Left ventricle myocardium inferior (tissue), 1 donor: ENCODE data around the gene CEP131. TPM values are rescaled to one million over a fixed set of nuclear protein-coding genes. Genes with fewer than 3 reads are reported as not detected.

Experiments
- DNase-seq: peaks from one replicate; pipeline ENCODE4 v3.0.0-alpha.2; 2020
- H3K27ac ChIP-seq: fragments of 200-600 bp; replicated peaks from 2 replicates; pipeline ENCODE4 v1.8.0; 2021
- H3K27me3 ChIP-seq: fragments of 200-600 bp; 2 replicates; pipeline ENCODE4 v1.8.0; 2021; ENCODE audit warnings: low read depth
- H3K36me3 ChIP-seq: fragments of 200-600 bp; 2 replicates; pipeline ENCODE4 v1.8.0; 2021
- H3K4me1 ChIP-seq: fragments of 200-600 bp; 2 replicates; pipeline ENCODE4 v1.8.0; 2021
- H3K4me3 ChIP-seq: fragments of 200-600 bp; 2 replicates; pipeline ENCODE4 v1.8.0; 2021; ENCODE audit warnings: mild to moderate bottlenecking, moderate library complexity
- H3K9me3 ChIP-seq: fragments of 200-600 bp; replicated peaks from 2 replicates; pipeline ENCODE4 v1.8.0; 2021
- intact Hi-C: fragments of 100-400 bp; cut with micrococcal nuclease; formaldehyde crosslinking; loops from one replicate; pipeline ENCODE4 v1.11.0; 2022
- total RNA-seq: library from RNA; stranded (reverse); fragmentation: NEBNext Ultra II Directional; extraction: Animal tissue kit (Norgen Biotek cat#: 25700); gene quantifications from one replicate; pipeline ENCODE4 v1.2.1, GENCODE V29; 2021
- TF ChIP-seq, protein P1 (sequence below): fragments of 200-600 bp; IDR thresholded peaks from 2 replicates; pipeline ENCODE4 v1.8.0; 2021; ENCODE audit warnings: antibody characterized with exemption, mild to moderate bottlenecking, borderline replicate concordance
- donor health status: DM: no; HTN: yes; CAD: no; lungs with severe emphysema.

The CEP131 gene
- total RNA-seq, 1 donor from 2014 or later = 7.6 TPM

DNA sequence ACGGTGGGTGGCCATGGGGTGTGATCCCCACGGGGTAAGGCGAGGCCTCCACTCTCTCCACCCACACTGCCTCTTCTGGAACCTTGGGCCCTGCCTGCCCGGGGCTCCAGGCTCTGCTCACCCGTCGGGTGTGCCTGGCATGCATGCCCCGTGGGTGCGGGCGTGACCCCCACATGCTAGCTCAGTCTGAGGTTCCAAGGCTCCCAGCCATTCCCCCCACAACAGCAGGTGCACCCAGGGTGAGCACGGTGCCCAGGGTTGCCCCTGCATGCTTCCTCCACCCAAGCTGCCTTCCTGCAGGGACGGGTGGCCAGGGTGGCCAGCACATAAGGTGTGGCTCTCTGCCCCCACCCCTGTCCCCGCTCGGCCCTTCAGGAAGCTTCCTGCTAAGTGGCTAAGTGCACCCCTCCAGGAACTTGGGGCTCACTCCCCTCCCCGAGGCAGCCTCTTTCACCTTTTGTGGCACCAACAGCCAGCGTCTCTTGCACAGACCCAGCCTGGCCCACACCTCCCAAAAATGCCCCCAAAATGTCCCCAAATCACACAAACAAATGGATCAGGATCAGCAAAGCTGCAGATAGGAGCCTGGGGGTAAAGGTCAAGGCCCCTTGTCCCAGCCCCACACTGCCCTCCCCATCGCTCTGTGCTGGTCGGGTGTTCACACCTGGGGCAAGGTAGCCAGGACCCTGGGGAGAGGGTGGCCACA is 78.9 kb downstream of the CEP131 start:
- H3K27me3 ChIP-seq = no peaks in the 10 kb centered on the region
- no peak overlapping the region for H3K27ac ChIP-seq
- intact Hi-C loops = no loop called here
- H3K4me3 ChIP-seq = no peak overlapping the region
- TF ChIP-seq, protein P1, sequence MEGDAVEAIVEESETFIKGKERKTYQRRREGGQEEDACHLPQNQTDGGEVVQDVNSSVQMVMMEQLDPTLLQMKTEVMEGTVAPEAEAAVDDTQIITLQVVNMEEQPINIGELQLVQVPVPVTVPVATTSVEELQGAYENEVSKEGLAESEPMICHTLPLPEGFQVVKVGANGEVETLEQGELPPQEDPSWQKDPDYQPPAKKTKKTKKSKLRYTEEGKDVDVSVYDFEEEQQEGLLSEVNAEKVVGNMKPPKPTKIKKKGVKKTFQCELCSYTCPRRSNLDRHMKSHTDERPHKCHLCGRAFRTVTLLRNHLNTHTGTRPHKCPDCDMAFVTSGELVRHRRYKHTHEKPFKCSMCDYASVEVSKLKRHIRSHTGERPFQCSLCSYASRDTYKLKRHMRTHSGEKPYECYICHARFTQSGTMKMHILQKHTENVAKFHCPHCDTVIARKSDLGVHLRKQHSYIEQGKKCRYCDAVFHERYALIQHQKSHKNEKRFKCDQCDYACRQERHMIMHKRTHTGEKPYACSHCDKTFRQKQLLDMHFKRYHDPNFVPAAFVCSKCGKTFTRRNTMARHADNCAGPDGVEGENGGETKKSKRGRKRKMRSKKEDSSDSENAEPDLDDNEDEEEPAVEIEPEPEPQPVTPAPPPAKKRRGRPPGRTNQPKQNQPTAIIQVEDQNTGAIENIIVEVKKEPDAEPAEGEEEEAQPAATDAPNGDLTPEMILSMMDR = no peak
- DNase-seq = no peak
- H3K4me1 ChIP-seq = peaks cover 9% of the 10 kb centered on the region
- no peaks in the 10 kb centered on the region for H3K36me3 ChIP-seq
- H3K9me3 ChIP-seq = no peaks in the 10 kb centered on the region

- Histone ChIP-seq H3K4me3 (no peak overlapping the region), H3K9me3 (no peaks in the 10 kb centered on the region), H3K36me3 (no peaks in the 10 kb centered on the region), H3K4me1 (peaks cover 9% of the 10 kb centered on the region), H3K27me3 (no peaks in the 10 kb centered on the region), H3K27ac (no peak overlapping the region)
- intact Hi-C loops = no loop called here
- DNase-seq = no peak
- TF ChIP-seq, protein P1 = no peak
Observed at GRCh38 chr17:81143200-81143527, 79.6 kb downstream of the CEP131 start.

GRCh38 chr17:81142301-81143199 is 80.2 kb downstream of the CEP131 start:
- TF ChIP-seq, protein P1 = peak; percentile 75
- peaks cover 9% of the 10 kb centered on the region for H3K4me1 ChIP-seq
- H3K9me3 ChIP-seq = no peaks in the 10 kb centered on the region
- H3K27ac ChIP-seq = no peak overlapping the region
- H3K27me3 ChIP-seq = no peaks in the 10 kb centered on the region
- no peaks in the 10 kb centered on the region for H3K36me3 ChIP-seq
- peak; percentile 78 for DNase-seq
- H3K4me3 ChIP-seq = no peak overlapping the region
- intact Hi-C loops = no loop called here

DNA sequence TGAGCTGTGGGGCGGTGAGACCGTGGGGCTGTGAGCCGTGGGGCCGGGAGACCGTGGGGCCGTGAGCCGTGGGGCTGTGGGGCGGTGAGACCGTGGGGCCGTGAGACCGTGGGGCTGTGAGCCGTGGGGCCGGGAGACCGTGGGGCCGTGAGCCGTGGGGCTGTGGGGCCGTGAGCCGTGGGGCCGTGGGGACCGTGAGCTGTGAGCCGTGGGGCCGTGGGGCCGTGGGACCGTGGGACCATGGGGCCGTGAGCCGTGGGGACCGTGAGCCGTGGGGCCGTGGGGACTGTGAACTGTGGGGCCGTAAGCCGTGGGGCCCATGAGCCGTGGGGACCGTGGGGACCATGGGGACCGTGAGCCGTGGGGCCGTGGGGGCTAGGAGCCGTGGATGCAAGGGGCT is 82.1 kb downstream of the CEP131 start:
- H3K27ac ChIP-seq = no peak overlapping the region
- no peaks in the 10 kb centered on the region for H3K36me3 ChIP-seq
- DNase-seq = no peak
- H3K4me1 ChIP-seq = peaks cover 9% of the 10 kb centered on the region
- H3K4me3 ChIP-seq = no peak overlapping the region
- H3K9me3 ChIP-seq = no peaks in the 10 kb centered on the region
- TF ChIP-seq, protein P1 = no peak
- intact Hi-C loops = no loop called here
- H3K27me3 ChIP-seq = no peaks in the 10 kb centered on the region

- H3K36me3 ChIP-seq = no peaks in the 10 kb centered on the region
- TF ChIP-seq, protein P1 = no peak
- H3K9me3 ChIP-seq = no peaks in the 10 kb centered on the region
- no peak overlapping the region for H3K27ac ChIP-seq
- no peaks in the 10 kb centered on the region for H3K27me3 ChIP-seq
- no peak for DNase-seq
- intact Hi-C loops = no loop called here
- peaks cover 9% of the 10 kb centered on the region for H3K4me1 ChIP-seq
- H3K4me3 ChIP-seq = no peak overlapping the region
Observed at GRCh38 chr17:81140018-81140417, 82.7 kb downstream of the CEP131 start.

Other genes starting within 250 kb of the CEP131 start
- gene CHMP6, start 231.1 kb downstream of the CEP131 start, total RNA-seq = 15.9 TPM
- gene BAIAP2, start 187.8 kb downstream of the CEP131 start, total RNA-seq = 27.9 TPM
- not detected for gene PVALEF, start 57.5 kb downstream of the CEP131 start, total RNA-seq
- 2.3 TPM for gene AATK, start 56.7 kb downstream of the CEP131 start, total RNA-seq
- gene TEPSIN, start 16.1 kb upstream of the CEP131 start, total RNA-seq = 15.9 TPM
- gene NDUFAF8, start 16.4 kb upstream of the CEP131 start, total RNA-seq = 61.5 TPM
- gene SLC38A10, start 72.3 kb upstream of the CEP131 start, total RNA-seq = 50.1 TPM
- gene BAHCC1, start 172.5 kb upstream of the CEP131 start, total RNA-seq = 7.3 TPM